Measurements from ENCODE around the gene KATNB1.

Gene KATNB1

DNA sequence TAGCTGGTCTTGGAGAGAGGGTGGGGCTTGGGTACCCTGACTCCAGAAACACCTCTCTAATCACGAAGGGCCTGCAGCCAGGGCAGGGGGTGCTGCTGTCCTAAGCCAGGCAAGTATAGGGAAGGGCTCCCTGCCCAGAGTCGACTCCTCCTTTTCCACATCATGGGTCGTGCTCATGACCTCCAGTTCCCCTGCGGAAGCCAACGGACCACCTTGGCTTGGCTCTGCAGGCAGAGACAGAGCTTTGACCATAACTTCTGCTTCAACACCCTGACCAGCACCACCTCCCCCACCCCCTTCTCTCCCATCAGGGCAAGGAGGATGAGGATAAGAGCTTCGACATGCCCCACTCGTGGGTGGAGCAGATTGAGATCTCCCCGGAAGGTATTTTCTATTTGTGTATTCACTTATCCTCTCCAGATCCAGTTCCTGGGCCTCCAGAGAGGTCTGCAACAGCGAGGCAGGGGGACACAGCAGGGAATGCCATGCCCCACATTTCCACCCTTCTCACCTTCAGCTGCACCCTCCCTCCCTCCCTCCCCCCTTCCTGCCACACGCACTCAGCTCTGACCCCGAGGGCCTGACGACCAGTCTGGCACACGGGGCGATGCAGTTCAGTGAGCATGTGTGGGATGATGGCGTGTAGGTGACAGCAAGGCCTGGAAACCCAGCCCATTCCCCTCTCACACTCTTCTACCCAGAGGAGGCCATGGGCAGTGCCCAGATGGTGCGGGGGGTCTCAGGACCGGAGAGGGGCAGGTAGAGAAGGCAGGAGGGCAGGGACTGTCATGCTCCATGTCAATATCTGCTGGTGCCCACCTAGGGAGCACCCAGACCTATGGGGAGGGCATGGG is 14.0 kb upstream of the KATNB1 start:
- no peak for TF ChIP-seq TAF1 (IDR thresholded peaks at IDR 0.05; ENCODE audit: borderline replicate concordance, insufficient read depth, low read length)
- TF ChIP-seq REST (IDR thresholded peaks at IDR 0.05; ENCODE audit: insufficient read depth in 1 of 2, low read depth in 2 of 2, low read length in 2 of 2): no peak
- TF ChIP-seq SIN3A (IDR thresholded peaks at IDR 0.05; ENCODE audit: borderline replicate concordance, insufficient read depth, low read length): no peak
- TF ChIP-seq POLR2AphosphoS5 (IDR thresholded peaks at IDR 0.05; ENCODE audit: low read depth, low read length): no peak
- no peak for TF ChIP-seq FOXP2 (optimal IDR thresholded peaks at IDR 0.05; ENCODE audit: borderline replicate concordance, extremely low read depth, extremely low read length, insufficient read depth)

DNA sequence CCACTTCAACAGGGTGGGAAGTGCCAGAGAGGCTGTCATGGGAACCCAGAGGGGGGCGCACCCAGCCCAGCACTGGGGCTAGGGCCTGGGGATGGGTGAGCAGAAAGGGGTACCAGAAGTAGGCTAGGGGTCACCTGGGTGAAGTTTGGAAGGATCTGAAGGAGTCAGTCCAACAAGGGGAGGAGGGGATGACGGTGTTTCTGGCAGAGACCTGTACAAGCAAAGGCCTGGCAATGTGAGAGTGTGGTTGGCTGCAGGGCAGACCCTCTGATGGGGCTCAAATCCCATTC is 13.4 kb upstream of the KATNB1 start:
- TF ChIP-seq POLR2AphosphoS5 (IDR thresholded peaks at IDR 0.05; ENCODE audit: low read depth, low read length) (no peak), REST (IDR thresholded peaks at IDR 0.05; ENCODE audit: insufficient read depth in 1 of 2, low read depth in 2 of 2, low read length in 2 of 2) (no peak), TAF1 (IDR thresholded peaks at IDR 0.05; ENCODE audit: borderline replicate concordance, insufficient read depth, low read length) (no peak), SIN3A (IDR thresholded peaks at IDR 0.05; ENCODE audit: borderline replicate concordance, insufficient read depth, low read length) (no peak)

DNA sequence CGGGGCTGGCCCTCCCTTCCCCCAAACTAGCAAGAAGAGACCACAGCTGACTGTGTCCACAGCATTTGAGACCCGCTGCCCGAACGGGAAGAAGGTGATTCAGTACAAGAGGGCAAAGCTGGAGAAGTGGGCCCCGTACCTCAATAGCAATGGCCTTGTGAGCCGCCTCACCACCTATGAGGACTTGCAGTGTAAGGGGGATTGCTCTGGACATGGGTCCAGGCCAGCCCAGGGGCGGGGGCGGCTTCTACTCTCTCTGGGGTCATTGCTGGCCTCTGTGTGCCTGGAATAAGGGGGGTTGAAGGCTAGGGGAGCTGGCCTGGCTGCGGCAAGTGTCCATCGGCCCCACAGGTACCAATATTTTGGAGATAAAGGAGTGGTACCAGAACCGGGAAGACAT is 12.9 kb upstream of the KATNB1 start:
- no peak for TF ChIP-seq TAF1 (IDR thresholded peaks at IDR 0.05; ENCODE audit: borderline replicate concordance, insufficient read depth, low read length)
- no peak for TF ChIP-seq POLR2AphosphoS5 (IDR thresholded peaks at IDR 0.05; ENCODE audit: low read depth, low read length)
- no peak for TF ChIP-seq SIN3A (IDR thresholded peaks at IDR 0.05; ENCODE audit: borderline replicate concordance, insufficient read depth, low read length)
- TF ChIP-seq FOXP2 (optimal IDR thresholded peaks at IDR 0.05; ENCODE audit: borderline replicate concordance, extremely low read depth, extremely low read length, insufficient read depth): no peak
- TF ChIP-seq REST (IDR thresholded peaks at IDR 0.05; ENCODE audit: insufficient read depth in 1 of 2, low read depth in 2 of 2, low read length in 2 of 2): no peak

DNA sequence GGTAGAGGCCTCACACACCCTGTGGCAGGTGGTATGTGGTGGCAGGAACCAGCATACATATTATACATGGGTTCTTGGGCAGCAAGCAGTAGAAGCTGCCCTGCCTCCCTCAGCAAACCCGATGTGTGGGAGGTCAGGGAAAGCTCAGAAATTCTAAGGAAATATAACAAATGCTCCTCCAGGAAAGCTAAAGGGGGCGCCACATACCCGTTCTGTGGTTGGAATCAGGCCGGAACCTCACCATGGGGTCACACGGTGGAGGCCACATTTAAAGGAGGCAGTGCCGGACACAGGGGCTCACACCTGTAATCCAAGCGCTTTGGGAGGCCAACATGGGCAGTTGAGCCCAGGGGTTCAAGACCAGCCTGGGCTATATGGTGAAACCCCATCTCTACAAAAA is 12.4 kb upstream of the KATNB1 start:
- TF ChIP-seq SIN3A (IDR thresholded peaks at IDR 0.05; ENCODE audit: borderline replicate concordance, insufficient read depth, low read length): no peak
- no peak for TF ChIP-seq POLR2AphosphoS5 (IDR thresholded peaks at IDR 0.05; ENCODE audit: low read depth, low read length)
- no peak for TF ChIP-seq TAF1 (IDR thresholded peaks at IDR 0.05; ENCODE audit: borderline replicate concordance, insufficient read depth, low read length)
- no peak for TF ChIP-seq REST (IDR thresholded peaks at IDR 0.05; ENCODE audit: insufficient read depth in 1 of 2, low read depth in 2 of 2, low read length in 2 of 2)
- TF ChIP-seq FOXP2 (optimal IDR thresholded peaks at IDR 0.05; ENCODE audit: borderline replicate concordance, extremely low read depth, extremely low read length, insufficient read depth): no peak

All from PFSK-1 (cell line).